ENCODE results near the gene CATSPERZ. TPM values are rescaled to one million over a fixed set of nuclear protein-coding genes. Genes with fewer than 3 reads are reported as not detected.
A peak's percentile ranks its signal among the peaks of the same experiment; 100 is the strongest.

Gene CATSPERZ
- total RNA-seq, 1 donor from 2014 or later, result not detected

- DNase-seq (ENCODE audit: low read depth in 2 of 2), result no peak
These were observed 36.2 kb upstream of the CATSPERZ start for GRCh38 chr11:64263947-64264317.

DNA sequence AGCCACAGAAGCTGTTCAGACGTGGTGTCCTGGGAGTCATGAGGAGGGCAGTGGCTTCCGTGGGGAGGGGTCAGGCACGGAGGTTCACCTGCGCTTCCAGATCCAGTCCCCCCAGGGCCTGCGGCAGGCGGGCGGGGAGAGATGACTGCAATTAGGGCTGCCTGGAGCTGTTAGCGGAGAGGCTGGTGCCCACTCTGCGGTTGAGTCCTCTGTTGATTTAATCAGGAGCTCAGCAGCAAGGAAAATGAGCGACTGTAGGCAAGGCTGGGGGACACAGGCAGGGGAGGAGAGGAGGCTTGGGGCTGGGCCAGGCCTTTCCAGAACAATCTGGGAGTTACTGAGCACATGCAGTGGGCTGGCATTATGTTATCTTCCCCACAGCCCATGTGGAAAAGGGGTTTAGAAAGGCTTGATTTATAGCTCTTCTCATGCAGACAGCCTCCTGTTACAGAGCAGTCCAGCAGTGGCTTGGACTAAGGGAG is 35.7 kb upstream of the CATSPERZ start:
- no peak for DNase-seq (ENCODE audit: low read depth in 2 of 2)

- DNase-seq (ENCODE audit: low read depth in 2 of 2), result no peak
These were observed 34.7 kb upstream of the CATSPERZ start for GRCh38 chr11:64265176-64266160.

DNA sequence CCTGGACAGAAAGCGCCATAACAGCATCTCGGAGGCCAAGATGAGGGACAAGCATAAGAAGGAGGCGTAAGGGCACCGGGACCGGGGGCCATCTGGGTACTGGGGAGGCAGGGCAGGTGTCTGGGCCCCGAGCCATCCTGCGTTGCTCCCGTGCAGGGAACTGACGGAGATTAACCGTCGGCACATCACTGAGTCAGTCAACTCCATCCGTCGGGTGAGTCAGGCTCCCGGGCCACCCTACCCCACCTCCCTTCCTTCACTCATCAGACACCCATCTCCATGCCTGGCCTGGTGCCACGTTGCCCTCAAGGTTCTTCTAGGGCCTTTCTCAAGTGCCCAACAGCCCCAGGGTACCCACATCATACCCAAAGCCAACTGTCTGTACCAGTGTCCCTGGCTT is 33.8 kb upstream of the CATSPERZ start:
- peak in 1 of 2 donors; percentile 83 for DNase-seq (ENCODE audit: low read depth in 2 of 2)

GRCh38 chr11:64267207-64267945 is 32.8 kb upstream of the CATSPERZ start:
- peak in 1 of 2 donors; percentile 44 for DNase-seq (ENCODE audit: low read depth in 2 of 2)

DNA sequence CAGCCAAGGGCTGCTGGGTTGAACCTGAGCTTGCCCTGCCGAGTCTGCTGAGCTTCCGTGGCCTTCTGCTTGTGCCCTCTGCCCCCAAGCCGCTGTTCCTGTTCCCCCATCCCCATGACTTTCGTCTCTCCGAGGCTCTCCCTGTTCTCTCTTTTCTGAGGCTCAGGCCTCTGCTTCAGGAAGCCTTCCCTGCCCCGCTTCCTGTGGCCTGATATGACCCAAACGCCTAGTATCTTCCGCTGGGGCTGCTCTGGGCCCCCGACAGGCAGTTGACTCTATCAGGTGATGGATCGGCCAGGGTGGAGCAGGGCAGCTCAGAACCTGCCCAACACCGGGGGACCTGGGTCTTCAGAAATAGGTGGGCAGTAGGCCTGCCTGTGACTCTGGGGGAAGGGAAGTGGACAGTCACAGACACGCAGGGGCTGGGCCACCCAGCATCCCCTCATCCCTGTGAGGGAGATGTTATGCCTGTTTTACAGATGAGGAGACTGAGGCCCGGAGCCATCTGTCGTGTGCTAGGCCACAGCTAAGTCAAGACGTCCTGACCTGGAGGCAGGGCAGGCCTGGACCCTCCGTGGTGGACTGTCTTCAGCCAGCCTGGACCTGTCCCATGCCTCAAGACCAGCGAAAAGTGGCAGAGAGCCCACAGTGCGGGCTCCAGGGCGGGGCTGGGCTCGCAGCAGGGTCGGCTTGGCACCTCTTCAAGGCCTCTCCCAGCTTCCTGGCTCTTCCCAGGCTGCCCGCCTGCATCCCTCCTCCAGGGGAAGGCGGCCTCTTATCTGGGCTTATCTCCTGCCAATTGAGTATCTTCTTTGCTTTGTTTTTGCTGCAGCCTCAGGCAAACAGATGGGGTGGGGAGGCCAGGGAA is 31.9 kb upstream of the CATSPERZ start:
- DNase-seq (ENCODE audit: low read depth in 2 of 2), result peak; percentile 27 to 63

DNA sequence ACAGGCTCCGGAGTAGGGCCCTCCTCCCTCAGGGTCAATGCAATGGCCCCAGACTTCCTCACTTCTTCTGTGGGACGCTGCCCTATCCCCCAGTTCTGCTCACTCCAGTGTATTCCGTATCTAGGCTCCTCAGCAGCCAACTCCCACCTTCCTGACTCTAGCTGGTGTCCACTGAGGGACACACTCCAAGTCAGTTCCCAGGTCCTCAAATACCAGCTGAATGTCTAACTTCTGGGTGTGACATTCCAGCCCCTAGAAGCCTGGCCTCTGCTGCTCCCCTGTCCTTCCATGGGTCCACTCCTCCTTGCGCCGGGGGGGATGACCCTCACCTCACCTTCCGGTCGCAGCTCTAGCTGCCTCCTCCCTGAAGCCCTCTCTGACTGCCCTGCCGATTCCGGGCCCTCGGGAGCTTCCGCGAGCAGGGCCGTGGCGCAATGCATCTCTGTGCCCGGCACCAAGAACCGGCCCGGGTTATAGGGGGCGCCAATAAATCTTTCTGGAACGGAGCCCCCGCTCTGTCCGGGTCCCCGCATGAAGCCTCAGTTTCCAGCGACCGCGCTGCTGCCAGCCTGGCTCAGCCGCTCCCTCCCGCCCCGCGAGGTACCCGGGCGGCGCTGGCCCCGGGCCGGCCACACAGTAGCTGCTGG is 31.1 kb upstream of the CATSPERZ start:
- DNase-seq (ENCODE audit: low read depth in 2 of 2), result peak; percentile 44 to 59

- DNase-seq (ENCODE audit: low read depth in 2 of 2), result peak; percentile 100
These were observed 30.5 kb upstream of the CATSPERZ start for GRCh38 chr11:64269540-64270220.

GRCh38 chr11:64275031-64275800 is 24.9 kb upstream of the CATSPERZ start:
- no peak for DNase-seq (ENCODE audit: low read depth in 2 of 2)

DNA sequence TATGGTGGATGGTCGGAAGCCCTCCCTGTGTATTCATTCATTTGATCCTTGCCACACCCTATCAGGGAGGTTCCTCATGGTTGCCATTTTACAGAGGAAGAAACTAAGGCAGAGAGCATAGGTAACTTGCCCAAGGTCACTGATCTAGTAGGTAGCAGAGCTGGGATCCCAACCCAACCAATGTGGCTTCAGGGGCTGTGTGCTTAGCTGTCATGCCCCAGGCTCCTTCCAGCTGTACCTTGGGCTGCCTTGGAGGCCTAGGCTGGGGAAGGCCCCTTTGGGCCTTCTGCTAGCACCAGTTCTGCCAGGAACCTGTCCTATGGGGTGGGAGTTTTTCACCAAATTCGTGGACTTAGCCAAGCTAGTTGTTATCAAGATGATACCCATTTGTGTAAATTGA is 24.3 kb upstream of the CATSPERZ start:
- DNase-seq (ENCODE audit: low read depth in 2 of 2), result no peak

GRCh38 chr11:64276653-64277431 is 23.3 kb upstream of the CATSPERZ start:
- no peak for DNase-seq (ENCODE audit: low read depth in 2 of 2)

DNA sequence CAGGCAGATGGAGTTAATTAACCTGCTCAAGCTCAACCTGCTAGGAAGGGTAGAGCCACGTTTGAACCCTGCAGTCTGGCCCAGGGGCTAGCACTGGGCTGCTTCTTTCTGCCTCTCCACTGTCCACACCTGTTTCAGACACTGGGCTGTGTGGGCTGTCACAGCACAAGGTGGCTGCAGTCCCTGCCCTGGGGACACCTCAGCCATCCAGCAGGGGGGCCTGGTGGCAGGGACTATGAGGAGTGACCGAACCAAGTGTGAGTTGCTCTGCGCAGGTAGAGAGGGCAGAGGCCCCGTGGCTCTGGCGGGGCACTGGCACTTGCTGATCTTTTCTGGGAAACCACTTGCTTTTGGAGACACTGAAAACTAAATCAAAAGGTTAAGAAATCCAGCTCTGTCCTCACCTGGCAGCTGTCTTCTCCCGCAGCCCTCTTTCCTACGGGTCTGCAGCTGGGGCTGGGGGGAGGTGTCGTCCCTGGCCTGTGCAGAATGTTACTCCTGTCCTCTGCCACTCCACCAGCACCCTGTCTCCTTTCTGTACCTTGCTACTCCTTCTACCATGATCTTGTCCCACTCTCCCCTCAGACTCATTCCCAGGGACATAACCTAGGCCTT is 21.5 kb upstream of the CATSPERZ start:
- DNase-seq (ENCODE audit: low read depth in 2 of 2), result no peak

DNA sequence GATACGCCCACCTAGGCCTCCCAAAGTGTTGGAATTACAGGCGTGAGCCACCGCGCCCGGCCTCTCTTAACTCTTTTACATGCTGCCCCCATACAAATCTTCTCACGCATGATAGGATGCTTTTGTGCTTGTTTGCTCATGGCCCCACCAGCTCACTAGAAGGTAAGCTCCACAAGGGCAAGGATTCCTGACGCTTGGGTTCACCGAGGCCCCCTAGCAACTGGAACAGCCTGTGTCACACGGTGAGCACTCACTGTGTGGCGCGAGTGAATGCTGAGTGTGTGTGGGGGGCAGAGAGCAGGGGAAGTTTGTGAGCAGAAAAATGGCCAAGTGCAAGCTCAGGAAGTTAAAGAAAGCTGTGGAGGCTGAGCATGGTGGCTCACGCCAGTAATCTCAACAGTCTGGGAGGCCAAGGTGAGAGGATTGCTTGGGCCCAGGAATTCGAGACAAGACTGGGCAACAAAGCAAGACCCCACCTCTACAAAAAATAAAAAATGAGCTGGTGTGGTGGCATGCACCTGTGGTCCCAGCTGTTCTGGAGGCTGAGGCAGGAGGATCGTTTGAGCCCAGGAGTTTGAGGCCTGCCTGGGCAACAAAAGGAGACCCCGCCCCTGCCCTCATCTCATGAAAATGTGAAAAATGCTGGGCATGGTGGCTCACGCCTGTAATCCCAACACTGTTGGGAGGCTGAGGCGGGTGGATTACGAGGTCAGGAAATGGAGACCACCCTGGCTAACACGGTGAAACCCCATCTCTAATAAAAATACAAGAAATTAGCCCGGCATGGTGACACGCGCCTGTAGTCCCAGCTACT is 18.0 kb upstream of the CATSPERZ start:
- no peak for DNase-seq (ENCODE audit: low read depth in 2 of 2)

DNA sequence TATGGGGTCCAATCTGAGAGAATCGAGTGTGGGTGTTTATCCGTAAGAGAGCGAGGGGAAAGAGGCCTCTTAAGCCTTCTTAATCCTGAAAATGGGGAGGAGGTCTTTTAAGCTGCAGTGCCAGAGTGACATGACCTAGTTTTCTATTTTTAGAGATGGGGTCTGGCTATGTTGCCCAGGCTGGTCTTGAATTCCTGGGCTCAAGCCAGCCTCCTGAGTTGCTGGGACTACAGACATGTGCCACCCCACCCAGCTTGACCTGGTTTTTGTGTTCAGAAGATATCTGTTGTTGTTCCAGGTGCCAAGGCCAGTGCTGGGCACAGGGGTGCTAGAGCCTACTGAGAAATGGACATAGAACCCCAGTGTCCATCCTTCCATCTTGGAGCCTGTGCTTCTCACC is 17.1 kb upstream of the CATSPERZ start:
- no peak for DNase-seq (ENCODE audit: low read depth in 2 of 2)

DNA sequence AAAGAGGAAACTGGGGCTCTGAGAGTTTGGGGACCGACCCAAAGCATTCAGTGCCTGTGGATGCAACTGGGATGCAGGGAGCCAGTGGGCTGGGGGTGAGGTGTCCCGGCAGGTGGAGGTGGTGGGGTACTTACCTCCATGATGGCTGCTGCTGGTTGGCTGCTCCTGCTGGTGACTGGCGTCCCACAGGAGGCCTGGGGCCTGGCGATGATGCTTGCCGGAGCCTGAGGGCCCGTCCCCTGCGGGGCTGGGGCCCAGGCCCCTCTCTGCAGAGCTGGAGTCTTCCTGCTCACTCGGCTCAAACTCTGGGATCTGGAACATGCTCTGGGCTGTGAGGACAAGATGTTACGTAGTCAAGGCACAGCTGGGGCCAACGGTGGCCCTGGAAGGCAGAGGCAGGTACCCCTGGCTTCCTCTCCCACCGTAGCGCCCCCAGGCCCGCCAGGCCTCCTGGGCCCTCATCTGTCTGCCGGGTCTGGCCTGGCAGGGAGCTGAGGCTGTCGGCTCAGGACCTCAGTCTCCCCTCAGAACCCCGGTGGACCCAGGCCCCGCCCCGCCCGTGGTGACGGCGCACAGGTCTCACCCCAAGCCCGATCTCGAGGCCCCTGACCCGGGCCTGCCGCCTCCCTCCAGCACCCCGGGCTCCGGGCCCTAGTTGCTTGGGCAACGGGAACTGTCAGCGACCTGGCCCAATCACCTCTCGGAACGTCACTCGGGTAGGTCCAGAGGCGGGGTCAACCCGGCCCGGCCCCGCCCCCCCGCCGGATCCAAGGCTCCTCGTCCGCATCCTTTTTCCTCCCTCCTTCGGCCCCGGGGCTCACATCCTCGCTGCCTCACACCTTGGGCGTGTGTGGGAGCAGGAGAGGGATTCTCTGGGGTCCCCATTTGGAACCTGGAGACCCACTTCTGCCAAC is 15.9 kb upstream of the CATSPERZ start, which contains the start of gene BAD:
BAD (minus strand) TSS at position 618 of the 914 bp plus-strand sequence; CDS start at position 321, 297 bp downstream.
- peak; percentile 91 for DNase-seq (ENCODE audit: low read depth in 2 of 2)
